ENCODE measurements around the gene RASSF8.
A peak's percentile ranks its signal among the peaks of the same experiment; 100 is the strongest.

The RASSF8 gene

GRCh38 chr12:26092346-26093105 lies 134.0 kb downstream of the RASSF8 start:
- TF ChIP-seq ZFX (IDR thresholded peaks at IDR 0.05): no peak
- TF ChIP-seq CTCF (conservative IDR thresholded peaks at IDR 0.05): no peak
- no peak overlapping the region for H3K27ac ChIP-seq

GRCh38 chr12:26095186-26095585 lies 136.7 kb downstream of the RASSF8 start:
- TF ChIP-seq CTCF (conservative IDR thresholded peaks at IDR 0.05) (no peak), ZFX (IDR thresholded peaks at IDR 0.05) (no peak)
- H3K27ac ChIP-seq: no peak overlapping the region

- TF ChIP-seq ZFX (IDR thresholded peaks at IDR 0.05) (no peak), CTCF (conservative IDR thresholded peaks at IDR 0.05) (no peak)
- no peak overlapping the region for H3K27ac ChIP-seq
These were observed 137.6 kb downstream of the RASSF8 start for GRCh38 chr12:26096036-26096435.

- H3K27ac ChIP-seq: no peak overlapping the region
- TF ChIP-seq ZFX (IDR thresholded peaks at IDR 0.05) (no peak), CTCF (conservative IDR thresholded peaks at IDR 0.05) (peak; percentile 98)
These were observed 138.8 kb downstream of the RASSF8 start for GRCh38 chr12:26097046-26097878.

- TF ChIP-seq CTCF (conservative IDR thresholded peaks at IDR 0.05): no peak
- H3K27ac ChIP-seq: peak overlapping the region; percentile 40; the same call in 1 of the 2 replicates
These were observed 142.3 kb downstream of the RASSF8 start for GRCh38 chr12:26100666-26101349.

- no peak for TF ChIP-seq ZFX (IDR thresholded peaks at IDR 0.05)
- no peak for TF ChIP-seq CTCF (conservative IDR thresholded peaks at IDR 0.05)
- H3K27ac ChIP-seq: peak overlapping the region; percentile 40; the same call in 1 of the 2 replicates
These were observed 142.9 kb downstream of the RASSF8 start for GRCh38 chr12:26101350-26101734.
